ENCODE measurements around the gene ZSWIM3. TPM values are rescaled to one million over a fixed set of nuclear protein-coding genes. Genes with fewer than 3 reads are reported as not detected.

ZSWIM3 gene
- total and polyA plus RNA-seq, 2 of the 8 experiments (the other 6 are each of a cell fraction or from before 2014, with no cell fraction given): 5.5 to 6.9 TPM

DNA sequence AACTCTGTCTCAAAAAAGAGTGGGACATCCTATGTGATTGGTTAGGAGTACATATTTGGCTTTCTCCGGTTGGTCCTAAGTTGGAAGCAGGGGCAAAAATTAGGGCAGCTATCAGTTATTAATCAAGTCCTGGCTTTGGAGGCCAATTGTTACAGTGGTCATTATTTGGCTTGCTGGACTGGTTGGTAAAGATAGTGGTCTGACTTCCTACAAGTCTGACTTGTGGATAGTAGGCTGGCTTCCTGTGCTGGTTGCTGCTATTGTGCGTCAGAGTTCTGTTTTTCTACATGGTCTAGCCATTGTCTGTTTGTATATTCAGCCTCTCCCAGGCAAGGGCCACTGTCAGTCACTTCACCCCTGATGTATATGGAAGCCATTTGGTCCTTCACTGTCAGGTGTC, 7.2 kb upstream of the ZSWIM3 start:
- peak overlapping the region; percentile 74; the same call in 1 of the 2 replicates for H2BK5ac ChIP-seq (ENCODE audit: low read depth, low read length)
- H4K20me1 ChIP-seq (replicated peaks in 1 of 2; ENCODE audit: control insufficient read depth in 1 of 2, insufficient read depth in 2 of 2, low read length in 2 of 2): no peaks in the 10 kb centered on the region
- H3K23ac ChIP-seq (ENCODE audit: insufficient read length): no peak overlapping the region
- H3K56ac ChIP-seq (replicated peaks; ENCODE audit: insufficient read length, low read depth, low read length): no peak overlapping the region
- 0 out of 2 replicates have a peak overlapping the region, but pooled peaks have one; percentile 80 for H2AK5ac ChIP-seq (ENCODE audit: low read depth, low read length)
- no peak overlapping the region for H4K91ac ChIP-seq (replicated peaks; ENCODE audit: insufficient read length, low read length)
- no peak for FAIRE-seq
- H3K9ac ChIP-seq (replicated peaks in 1 of 4; ENCODE audit: extremely low read depth in 1 of 4, low read depth in 3 of 4, low read length in 3 of 4): no peak overlapping the region
- H3K18ac ChIP-seq (ENCODE audit: extremely low read depth, low read length): no peak overlapping the region
- no peak for DNase-seq (ENCODE audit: low read depth in 1 of 2, low spot score in 2 of 2)
- no peaks in the 10 kb centered on the region for H3K23me2 ChIP-seq (ENCODE audit: low read depth, low read length)
- no peak overlapping the region for H3K4me3 ChIP-seq (ENCODE audit: extremely low read depth in 1 of 4, insufficient read depth in 2 of 4, low read depth in 3 of 4, low read length in 4 of 4)
- no peak overlapping the region for H3K4me2 ChIP-seq (ENCODE audit: insufficient read depth in 1 of 2, low read depth in 2 of 2, low read length in 2 of 2)
- ChIA-PET POLR2A (ENCODE audit: partially characterized antibody) (interaction anchor here (0.6 to 9.9 kb wide), 7 partner anchors 8 to 513 kb away, joined by 3 to 178 read pairs (median 11); partner anchors contain the start of genes CTSA, NEURL2 and SNX21), CTCF (ENCODE audit: partially characterized antibody) (interaction anchor here (0.7 to 2.0 kb wide), 3 partner anchors 10 to 25 kb away, joined by 3 to 7 read pairs (median 4); no protein-coding TSS in a partner anchor)
- H3K4me1 ChIP-seq (replicated peaks in 1 of 4; ENCODE audit: control insufficient read depth in 3 of 4, insufficient read depth in 4 of 4, low read length in 3 of 4): peaks cover 4 to 16% (median 12%) of the 10 kb centered on the region in 4 experiments
- H3K79me2 ChIP-seq (ENCODE audit: control insufficient read depth in 1 of 2, insufficient read depth in 2 of 2, low read length in 2 of 2): peaks cover 0 to 9% of the 10 kb centered on the region in 2 experiments; a peak in 2 of 4 replicates
- H2BK120ac ChIP-seq (replicated peaks; ENCODE audit: low read depth, low read length): no peak overlapping the region
- WGBS, 2 experiments (ENCODE audit: extremely low coverage in 1 of 2, insufficient coverage in 1 of 2, insufficient read length in 1 of 2, insufficient replicate concordance in 2 of 2, low coverage in 1 of 2, low lambda C conversion rate in 2 of 2, missing lambda C conversion rate in 1 of 2): 92% methylated on average over 2 of the region's 2 CpGs; no CpG with 5 or more reads in 1 of the 2 experiments
- H3K27me3 ChIP-seq (replicated peaks in 1 of 4; ENCODE audit: control insufficient read depth in 3 of 4, extremely low read depth in 1 of 4, insufficient read depth in 3 of 4, low read length in 3 of 4): no peaks in the 10 kb centered on the region
- no peaks in the 10 kb centered on the region for H3K9me3 ChIP-seq (ENCODE audit: insufficient read depth in 2 of 2, low read depth in 1 of 2, low read length in 1 of 2)
- peaks cover 0 to 36% (median 0%) of the 10 kb centered on the region in 4 experiments; a peak in 4 of 8 replicates for H3K36me3 ChIP-seq (ENCODE audit: control insufficient read depth in 2 of 4, insufficient read depth in 4 of 4, low read length in 3 of 4)
- no peak overlapping the region for H2AFZ ChIP-seq (ENCODE audit: low read length)
- no peak overlapping the region for H3K4ac ChIP-seq (replicated peaks; ENCODE audit: insufficient read length, low read depth, low read length)
- H3K79me1 ChIP-seq (ENCODE audit: low read depth, low read length): no peaks in the 10 kb centered on the region
- no peak overlapping the region for H4K8ac ChIP-seq (ENCODE audit: extremely low read depth, insufficient read depth, low read length)
- no peak overlapping the region for H3K14ac ChIP-seq (ENCODE audit: insufficient read length)
- H2BK20ac ChIP-seq (ENCODE audit: low read length): no peak overlapping the region
- no peak overlapping the region for H2BK12ac ChIP-seq (ENCODE audit: low read depth, low read length)
- TF ChIP-seq KDM1A (IDR thresholded peaks at IDR 0.05; ENCODE audit: borderline replicate concordance, low read length) (no peak), CREB1 (IDR thresholded peaks at IDR 0.05) (no peak), SP4 (IDR thresholded peaks at IDR 0.05; ENCODE audit: low read length) (no peak), SAP30 (IDR thresholded peaks at IDR 0.05; ENCODE audit: insufficient read depth, insufficient replicate concordance, low read length) (no peak), CBX8 (IDR thresholded peaks at IDR 0.05; ENCODE audit: borderline replicate concordance, low read depth, low read length) (no peak), ASH2L (IDR thresholded peaks at IDR 0.05; ENCODE audit: low read length) (no peak), EP300 (IDR thresholded peaks at IDR 0.05; ENCODE audit: borderline replicate concordance in 1 of 2, low read depth in 2 of 2, low read length in 2 of 2) (no peak)
- TF ChIP-seq, protein P1, sequence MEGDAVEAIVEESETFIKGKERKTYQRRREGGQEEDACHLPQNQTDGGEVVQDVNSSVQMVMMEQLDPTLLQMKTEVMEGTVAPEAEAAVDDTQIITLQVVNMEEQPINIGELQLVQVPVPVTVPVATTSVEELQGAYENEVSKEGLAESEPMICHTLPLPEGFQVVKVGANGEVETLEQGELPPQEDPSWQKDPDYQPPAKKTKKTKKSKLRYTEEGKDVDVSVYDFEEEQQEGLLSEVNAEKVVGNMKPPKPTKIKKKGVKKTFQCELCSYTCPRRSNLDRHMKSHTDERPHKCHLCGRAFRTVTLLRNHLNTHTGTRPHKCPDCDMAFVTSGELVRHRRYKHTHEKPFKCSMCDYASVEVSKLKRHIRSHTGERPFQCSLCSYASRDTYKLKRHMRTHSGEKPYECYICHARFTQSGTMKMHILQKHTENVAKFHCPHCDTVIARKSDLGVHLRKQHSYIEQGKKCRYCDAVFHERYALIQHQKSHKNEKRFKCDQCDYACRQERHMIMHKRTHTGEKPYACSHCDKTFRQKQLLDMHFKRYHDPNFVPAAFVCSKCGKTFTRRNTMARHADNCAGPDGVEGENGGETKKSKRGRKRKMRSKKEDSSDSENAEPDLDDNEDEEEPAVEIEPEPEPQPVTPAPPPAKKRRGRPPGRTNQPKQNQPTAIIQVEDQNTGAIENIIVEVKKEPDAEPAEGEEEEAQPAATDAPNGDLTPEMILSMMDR (IDR thresholded peaks at IDR 0.05; ENCODE audit: control extremely low read depth in 1 of 3, insufficient read depth in 1 of 3, low read depth in 1 of 3, low read length in 3 of 3): no peak
- TF ChIP-seq, protein P2, sequence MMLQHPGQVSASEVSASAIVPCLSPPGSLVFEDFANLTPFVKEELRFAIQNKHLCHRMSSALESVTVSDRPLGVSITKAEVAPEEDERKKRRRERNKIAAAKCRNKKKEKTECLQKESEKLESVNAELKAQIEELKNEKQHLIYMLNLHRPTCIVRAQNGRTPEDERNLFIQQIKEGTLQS (IDR thresholded peaks at IDR 0.05; ENCODE audit: insufficient read depth, low read depth, low read length): no peak
- H2BK15ac ChIP-seq (ENCODE audit: low read length): no peak overlapping the region; the same call in 1 of the 2 replicates
- H3K27ac ChIP-seq (ENCODE audit: low read depth, low read length): no peak overlapping the region
- H4K5ac ChIP-seq (ENCODE audit: insufficient read length, low read depth, low read length): no peak overlapping the region
